Mesodermal cell (in vitro differentiated cells): ENCODE measurements around the gene NLRP6.
"Not testable (repeated sequence)": the region's sequence is repeated elsewhere in the genome, so short reads cannot be mapped to it uniquely, and the experiment has no call there.

Experiments used
- H3K27ac ChIP-seq: 2 replicates; pipeline ENCODE4 v1.7.0; 2013; ENCODE audit warnings: mild to moderate bottlenecking, low read depth, low read length, moderate library complexity; ENCODE audit not compliant: severe bottlenecking
- H3K36me3 ChIP-seq: 2 replicates; pipeline ENCODE4 v1.7.1; 2013; ENCODE audit warnings: mild to moderate bottlenecking, low read length, moderate library complexity; ENCODE audit not compliant: control insufficient read depth, insufficient read depth
- H3K4me1 ChIP-seq: one replicate; pipeline ENCODE4 v1.7.1; 2013; ENCODE audit warnings: mild to moderate bottlenecking, low read length; ENCODE audit not compliant: insufficient read depth, control insufficient read depth, poor library complexity, severe bottlenecking
- H3K4me3 ChIP-seq: 2 replicates; pipeline ENCODE4 v1.7.0; 2013; ENCODE audit warnings: low read length, control low read depth, mild to moderate bottlenecking; ENCODE audit not compliant: insufficient read depth, poor library complexity, severe bottlenecking; ENCODE audit errors: extremely low read depth
- H3K9me3 ChIP-seq: 2 replicates; pipeline ENCODE4 v1.7.1; 2013; ENCODE audit warnings: mild to moderate bottlenecking, low read length, moderate library complexity; ENCODE audit not compliant: control insufficient read depth
- WGBS, 2 experiments: methylation state at CpG; one replicate each; pipeline ENCODE4 v1.1.5; 2013; ENCODE audit warnings: missing lambda C conversion rate in 2 of 2; ENCODE audit not compliant: insufficient coverage in 2 of 2; 5-methylcytosine and 5-hydroxymethylcytosine counted together

The NLRP6 gene

DNA sequence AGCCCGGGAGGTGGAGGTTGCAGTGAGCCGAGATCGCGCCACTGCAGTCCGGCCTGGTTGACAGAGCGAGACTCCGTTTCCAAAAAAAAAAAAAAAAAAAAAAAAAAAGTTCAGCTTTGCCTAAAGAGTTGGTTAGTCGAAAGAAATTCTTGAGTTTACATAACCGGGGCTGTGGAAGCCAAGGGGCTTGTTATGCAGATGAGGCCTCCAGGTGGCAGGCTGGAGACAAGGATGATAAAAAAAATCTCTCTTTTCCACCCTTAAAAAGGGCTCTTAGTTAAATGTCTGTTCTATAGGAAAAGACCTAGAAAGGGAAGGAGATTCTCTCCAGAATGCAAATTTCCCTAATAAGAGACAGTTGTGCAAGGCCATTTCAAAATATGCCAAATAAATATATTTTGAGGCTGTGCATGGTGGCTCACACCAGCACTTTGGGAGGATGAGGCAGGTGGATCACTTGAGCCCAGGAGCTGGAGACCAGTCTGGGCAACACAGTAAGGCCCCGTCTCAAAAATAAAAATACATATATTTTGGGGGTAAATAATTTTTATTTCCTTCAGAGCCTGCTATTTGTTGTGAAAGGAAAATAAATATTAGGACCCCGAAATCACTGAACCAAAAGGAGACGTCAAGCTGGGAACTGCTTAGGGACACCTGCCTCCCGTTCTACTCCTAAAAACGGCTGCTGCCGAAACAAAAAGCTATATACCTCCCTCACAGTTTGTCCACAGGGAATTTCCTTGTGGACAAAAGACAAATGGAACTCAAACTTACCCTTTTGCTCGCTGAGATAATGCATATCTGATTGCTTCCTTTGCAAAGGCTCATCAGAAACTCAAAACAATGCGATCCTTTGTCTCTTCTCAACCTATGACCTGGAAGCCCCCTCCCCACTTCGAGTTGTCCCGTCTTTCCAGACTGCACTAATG lies 27.0 kb downstream of the NLRP6 start:
- Histone ChIP-seq H3K9me3 (no peaks in the 10 kb centered on the region), H3K4me3 (no peak overlapping the region), H3K4me1 (peaks cover 13% of the 10 kb centered on the region), H3K36me3 (no peaks in the 10 kb centered on the region), H3K27ac (no peak overlapping the region)
- WGBS, 2 experiments: 39 to 42% methylated on average over 7 to 13 of the region's 19 CpGs

DNA sequence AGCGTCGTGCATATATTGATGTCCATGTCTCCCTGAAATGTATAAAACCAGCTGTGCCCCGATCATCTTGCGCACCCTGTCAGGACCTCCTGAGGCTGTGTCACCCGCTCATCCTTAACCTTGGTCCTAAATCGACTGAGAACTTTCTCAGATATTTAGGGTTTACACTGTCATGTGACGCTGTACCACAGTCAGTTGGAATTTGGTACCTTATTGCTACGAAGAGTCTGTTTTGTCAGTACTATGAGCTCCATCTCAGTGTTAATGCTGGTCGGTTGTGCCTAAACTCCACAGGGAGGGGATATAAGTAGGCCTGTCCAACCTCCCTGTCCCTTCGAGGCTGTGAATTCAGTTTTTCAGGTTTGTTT lies 27.6 kb downstream of the NLRP6 start:
- Histone ChIP-seq H3K9me3 (no peaks in the 10 kb centered on the region), H3K4me3 (no peak overlapping the region), H3K4me1 (peaks cover 13% of the 10 kb centered on the region), H3K36me3 (no peaks in the 10 kb centered on the region), H3K27ac (no peak overlapping the region)
- 80% methylated on average over 10 of the region's 10 CpGs for WGBS, 2 experiments

DNA sequence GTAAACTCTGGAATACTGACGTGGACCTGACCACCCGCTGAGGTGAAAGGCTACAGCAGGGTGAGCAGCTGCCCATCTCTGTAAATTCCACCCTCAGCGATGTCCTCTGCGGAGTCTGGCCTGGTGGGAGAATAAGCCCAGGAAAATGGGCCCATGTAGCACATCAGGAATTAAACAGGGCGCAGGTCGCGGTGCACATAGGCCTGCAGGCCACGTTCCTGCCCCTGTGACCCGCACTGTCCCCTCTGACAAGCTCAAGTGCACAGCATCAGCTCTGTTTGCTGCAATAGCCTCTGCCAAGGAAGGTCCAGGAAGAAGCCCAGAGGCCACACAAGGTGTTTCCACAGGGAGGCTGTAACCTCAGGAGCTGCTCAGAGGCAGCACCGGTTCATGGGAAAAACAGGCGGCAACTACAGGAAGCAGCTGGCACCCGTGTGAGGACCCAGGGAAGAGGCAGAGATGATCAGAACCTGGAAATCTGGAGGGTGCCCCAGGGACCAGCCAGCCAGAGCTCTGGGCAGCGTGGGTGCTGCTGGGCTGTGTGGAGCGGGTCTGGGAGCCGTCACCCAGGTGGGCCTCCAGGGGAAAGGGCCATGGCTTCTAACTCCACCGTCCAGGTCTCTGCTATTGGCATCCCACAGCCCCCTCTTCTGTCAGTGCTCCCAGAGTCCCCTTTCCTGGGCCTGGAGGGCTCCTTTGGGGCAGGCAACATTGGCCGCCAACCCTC lies 28.6 kb downstream of the NLRP6 start:
- peaks cover 16% of the 10 kb centered on the region for H3K4me1 ChIP-seq
- no peaks in the 10 kb centered on the region for H3K36me3 ChIP-seq
- 92 to 96% methylated on average over 14 to 15 of the region's 17 CpGs for WGBS, 2 experiments
- H3K27ac ChIP-seq: no peak overlapping the region
- no peak overlapping the region for H3K4me3 ChIP-seq
- H3K9me3 ChIP-seq: no peaks in the 10 kb centered on the region

DNA sequence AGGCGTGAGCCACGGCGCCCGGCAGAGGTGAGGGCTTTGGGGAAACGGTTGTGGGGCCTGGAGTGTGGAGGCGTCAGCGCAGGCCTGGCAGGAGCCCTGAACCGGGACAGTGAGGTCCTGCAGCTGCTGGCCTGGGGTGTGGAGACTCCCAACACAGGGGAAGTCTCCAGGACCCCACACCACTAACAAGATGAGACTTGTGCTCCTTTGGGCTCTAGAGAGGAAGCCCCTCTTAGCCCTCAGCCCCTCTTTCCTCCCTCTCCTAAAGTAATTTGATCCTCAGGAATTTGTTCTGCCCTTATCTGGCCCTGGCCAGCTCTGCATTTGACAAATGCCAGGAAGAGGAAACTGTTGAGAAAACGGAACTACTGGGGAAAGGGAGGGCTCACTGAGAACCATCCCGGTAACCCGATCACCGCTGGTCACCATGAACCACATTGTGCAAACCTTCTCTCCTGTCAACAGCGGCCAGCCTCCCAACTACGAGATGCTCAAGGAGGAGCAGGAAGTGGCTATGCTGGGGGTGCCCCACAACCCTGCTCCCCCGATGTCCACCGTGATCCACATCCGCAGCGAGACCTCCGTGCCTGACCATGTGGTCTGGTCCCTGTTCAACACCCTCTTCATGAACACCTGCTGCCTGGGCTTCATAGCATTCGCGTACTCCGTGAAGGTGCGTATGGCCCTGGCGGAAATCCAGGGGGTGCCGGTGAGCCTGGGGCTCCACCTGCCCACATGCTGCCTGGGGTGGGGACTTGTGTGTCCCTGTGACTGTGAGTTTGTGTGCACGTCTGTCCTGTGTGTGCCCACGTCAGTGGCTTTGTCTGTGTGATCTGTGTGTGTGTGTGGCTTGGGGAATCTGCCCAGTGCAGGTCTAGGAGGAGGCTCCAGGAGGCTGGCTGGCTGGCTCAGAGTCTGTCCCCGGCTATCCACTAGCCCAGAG lies 29.8 kb downstream of the NLRP6 start, which contains the start of gene IFITM2:
Gene IFITM2, plus strand, starts transcription at position 51 of the 943 bp plus-strand sequence. Its CDS starts 377 bp downstream, at position 428.
- not testable (repeated sequence) for H3K36me3 ChIP-seq, H3K9me3 ChIP-seq
- Histone ChIP-seq H3K4me3 (peak within 1 kb of the TSS; percentile 28), H3K4me1 (peaks cover 24% of the 10 kb centered on the region), H3K27ac (peak within 1 kb of the TSS; percentile 80)
- 36 to 45% methylated on average over 15 to 20 of the region's 28 CpGs for WGBS, 2 experiments

DNA sequence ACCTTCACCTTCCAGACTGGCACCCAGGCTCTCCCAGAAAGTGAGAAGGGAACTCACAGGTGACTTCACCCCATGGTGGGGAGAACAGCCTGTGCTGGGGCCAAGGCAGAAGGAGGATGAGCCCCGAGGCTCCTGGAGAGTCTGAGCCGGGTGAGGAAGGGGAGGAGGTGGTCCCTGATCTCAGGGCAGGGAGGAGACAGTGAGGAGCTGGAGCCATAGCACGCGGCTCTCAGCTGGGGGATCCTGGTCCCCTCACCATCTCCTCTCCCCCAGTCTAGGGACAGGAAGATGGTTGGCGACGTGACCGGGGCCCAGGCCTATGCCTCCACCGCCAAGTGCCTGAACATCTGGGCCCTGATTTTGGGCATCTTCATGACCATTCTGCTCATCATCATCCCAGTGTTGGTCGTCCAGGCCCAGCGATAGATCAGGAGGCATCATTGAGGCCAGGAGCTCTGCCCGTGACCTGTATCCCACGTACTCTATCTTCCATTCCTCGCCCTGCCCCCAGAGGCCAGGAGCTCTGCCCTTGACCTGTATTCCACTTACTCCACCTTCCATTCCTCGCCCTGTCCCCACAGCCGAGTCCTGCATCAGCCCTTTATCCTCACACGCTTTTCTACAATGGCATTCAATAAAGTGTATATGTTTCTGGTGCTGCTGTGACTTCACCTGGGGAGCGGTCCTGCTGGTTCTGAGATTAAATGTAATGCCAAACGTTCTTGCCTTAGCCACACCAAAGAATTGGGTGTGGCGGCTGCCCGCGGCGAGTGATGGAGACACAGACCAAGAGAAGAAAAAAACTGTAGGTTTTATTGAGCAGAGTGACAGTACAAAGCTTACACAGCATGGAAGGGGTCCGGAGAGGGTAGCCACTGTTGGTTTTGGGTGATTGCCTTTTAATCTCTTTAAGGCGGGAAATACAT lies 30.8 kb downstream of the NLRP6 start:
- 78 to 81% methylated on average over 11 to 16 of the region's 24 CpGs for WGBS, 2 experiments
- peaks cover 33% of the 10 kb centered on the region for H3K4me1 ChIP-seq
- H3K9me3 ChIP-seq, H3K27ac ChIP-seq, H3K4me3 ChIP-seq, H3K36me3 ChIP-seq: not testable (repeated sequence)

DNA sequence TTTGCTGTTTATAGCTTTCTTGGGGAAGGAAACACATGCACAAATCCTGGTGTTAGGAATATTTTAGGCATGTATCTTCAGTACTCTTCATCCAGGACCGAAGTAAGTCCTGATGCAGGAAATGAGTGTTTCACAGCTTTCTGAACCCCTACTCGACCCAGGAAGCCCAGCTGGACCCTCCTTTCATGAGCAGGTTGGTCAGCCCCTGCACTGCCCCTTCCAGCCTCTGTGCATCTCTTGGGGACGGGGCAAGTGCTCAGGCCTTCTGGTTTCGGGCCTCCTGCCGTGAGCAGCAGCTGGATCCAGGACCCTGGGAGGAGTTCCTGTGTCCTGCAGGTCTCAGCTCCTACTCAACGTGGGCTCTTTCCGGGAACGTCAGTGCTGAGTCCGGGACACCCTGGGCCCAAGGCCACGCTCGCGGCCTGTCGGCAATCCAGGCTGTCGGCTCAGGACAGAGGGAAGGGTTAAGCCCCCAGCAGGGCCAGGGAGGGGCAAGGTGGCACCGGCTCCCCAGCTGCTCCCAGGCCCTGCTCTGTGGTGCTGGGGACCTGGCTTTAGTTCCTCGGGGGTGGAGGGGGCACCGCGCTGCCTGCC lies 31.9 kb downstream of the NLRP6 start:
- H3K27ac ChIP-seq, H3K9me3 ChIP-seq, H3K36me3 ChIP-seq: not testable (repeated sequence)
- peaks cover 39% of the 10 kb centered on the region for H3K4me1 ChIP-seq
- peak overlapping the region; percentile 3 for H3K4me3 ChIP-seq
- WGBS, 2 experiments: 20 to 45% methylated on average over 2 to 3 of the region's 18 CpGs

DNA sequence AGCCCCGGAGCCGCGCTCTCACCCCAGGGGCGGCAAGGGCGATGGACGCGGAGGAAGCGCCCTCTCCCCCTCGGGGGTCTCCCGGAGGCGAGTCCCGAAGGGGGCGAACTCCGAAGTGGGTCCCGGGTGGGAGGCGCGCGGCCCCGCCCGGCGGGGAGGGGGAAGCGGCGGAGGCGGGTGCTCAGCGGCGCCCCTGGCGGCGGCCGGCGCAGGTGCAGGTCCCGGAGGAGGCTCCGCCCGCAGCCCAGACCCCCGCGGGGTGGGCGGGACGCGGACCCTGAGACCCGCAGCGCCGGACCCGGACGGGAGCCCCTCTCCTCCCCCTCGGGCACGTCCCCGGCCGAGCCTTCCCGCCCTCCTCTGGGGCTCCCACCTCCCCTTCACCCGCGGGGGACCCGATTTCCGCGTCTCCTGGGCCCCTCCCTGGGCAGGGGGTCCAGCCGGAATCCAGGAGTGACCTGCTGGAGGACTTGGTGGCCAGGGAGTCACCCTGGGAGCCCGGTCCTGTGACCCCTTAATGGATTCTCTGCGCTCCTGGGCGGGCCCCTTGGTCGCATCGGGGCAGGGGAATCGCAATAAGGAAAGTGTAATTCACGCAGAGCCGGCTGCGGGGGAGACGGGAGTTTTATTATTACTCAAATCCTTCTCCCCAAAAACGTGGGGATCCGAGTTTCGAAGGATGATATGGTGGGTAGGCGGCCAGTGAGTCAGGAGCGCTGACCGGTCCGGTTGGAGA lies 33.0 kb downstream of the NLRP6 start:
- H3K4me3 ChIP-seq, H3K36me3 ChIP-seq, H3K9me3 ChIP-seq, H3K27ac ChIP-seq: not testable (repeated sequence)
- 33% methylated on average over 3 of the region's 71 CpGs; no CpG with 5 or more reads in 1 of the 2 experiments for whole genome bisulfite sequencing, 2 experiments
- H3K4me1 ChIP-seq: peaks cover 40% of the 10 kb centered on the region

DNA sequence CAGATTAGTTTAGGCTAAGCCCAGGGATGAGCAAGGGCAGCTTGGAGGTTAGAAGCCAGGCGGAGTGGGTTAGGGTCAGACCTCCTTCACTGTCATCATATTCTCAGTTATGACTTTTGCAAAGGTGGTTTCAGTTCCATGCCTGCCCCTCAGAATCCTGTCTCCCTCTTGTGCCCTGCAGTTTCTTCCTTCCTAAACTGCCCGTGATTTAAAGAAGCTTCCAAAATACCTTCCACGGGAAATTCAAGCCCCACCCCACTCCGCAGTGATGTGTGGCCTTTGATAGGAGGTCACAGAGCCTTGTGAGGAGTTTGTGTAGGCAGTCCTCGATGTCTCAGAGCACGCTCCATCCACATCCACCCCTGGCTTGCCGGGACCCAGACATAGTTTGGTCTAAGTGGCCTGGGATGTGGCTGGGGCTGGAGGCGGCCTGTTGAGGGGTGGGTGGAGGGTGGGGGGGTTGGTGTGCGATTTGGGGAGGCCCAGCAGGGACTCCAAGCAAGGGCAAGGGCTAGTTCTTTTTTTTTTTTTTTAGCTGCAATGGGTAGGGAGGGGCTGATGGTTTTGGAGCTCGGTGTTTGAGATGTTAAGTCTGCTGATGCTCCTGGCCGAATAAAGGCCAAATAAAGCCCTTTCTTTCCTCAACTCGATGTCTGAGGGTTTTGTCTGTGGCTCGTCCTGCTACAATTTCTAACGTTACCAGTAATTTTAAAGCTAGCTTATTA lies 34.0 kb downstream of the NLRP6 start:
- Histone ChIP-seq H3K4me3 (no peak overlapping the region), H3K36me3 (no peaks in the 10 kb centered on the region), H3K4me1 (peaks cover 41% of the 10 kb centered on the region), H3K27ac (no peak overlapping the region), H3K9me3 (no peaks in the 10 kb centered on the region)
- WGBS, 2 experiments: 41 to 56% methylated on average over 3 to 6 of the region's 14 CpGs
